Measurements from ENCODE around the gene TPSG1.
"Not testable (repeated sequence)": the region's sequence is repeated elsewhere in the genome, so short reads cannot be mapped to it uniquely, and the experiment has no call there.

DNA sequence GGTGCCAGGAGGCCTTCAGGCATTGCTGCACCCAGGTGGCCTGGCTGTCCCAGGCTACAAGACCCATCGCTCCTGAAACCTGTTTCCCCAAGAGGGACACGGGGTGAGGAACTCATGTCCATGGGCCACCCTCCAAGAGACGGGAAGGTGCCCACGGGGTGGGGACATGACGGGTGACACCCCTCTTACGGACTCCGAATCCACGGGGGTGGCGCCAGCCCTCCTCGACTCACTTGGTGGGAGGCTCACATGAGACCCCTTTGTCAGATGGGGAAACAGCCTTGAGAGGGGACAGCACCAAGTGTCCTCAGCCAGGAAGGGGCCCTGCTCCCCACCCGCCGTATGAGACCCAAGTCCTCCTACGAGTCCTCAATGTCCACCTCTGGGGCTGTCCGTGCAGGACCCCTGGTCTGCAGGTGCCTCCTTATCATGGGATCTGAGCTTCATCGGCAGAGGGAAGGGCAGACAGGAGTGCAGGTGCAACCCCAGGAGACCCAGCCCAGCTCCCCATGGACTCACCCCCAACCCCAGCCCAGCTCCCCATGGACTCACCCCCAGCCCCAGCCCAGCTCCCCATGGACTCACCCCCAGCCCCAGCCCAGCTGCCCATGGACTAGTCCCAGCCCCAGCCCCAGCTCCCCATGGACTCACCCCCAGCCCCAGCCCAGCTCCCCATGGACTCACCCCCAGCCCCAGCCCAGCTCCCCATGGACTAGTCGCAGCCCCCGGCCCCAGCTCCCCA, 5.6 kb upstream of the TPSG1 start:
- not testable (repeated sequence) for TF ChIP-seq CTCF (optimal IDR thresholded peaks at IDR 0.05 in 1 of 3, IDR thresholded peaks at IDR 0.05 in 1 of 3, conservative IDR thresholded peaks at IDR 0.05 in 1 of 3; ENCODE audit: extremely low read depth in 1 of 3, insufficient read depth in 2 of 3, low read length in 3 of 3); EZH2 (IDR thresholded peaks at IDR 0.05; ENCODE audit: low read length)
